PC-3 (cell line): ENCODE data around the gene CATSPERZ. TPM values are rescaled to one million over a fixed set of nuclear protein-coding genes. Genes with fewer than 3 reads are reported as not detected.
"Not testable (repeated sequence)": the region's sequence is repeated elsewhere in the genome, so short reads cannot be mapped to it uniquely, and the experiment has no call there.

Source experiments
- ATAC-seq: fragments of 200-7000 bp; cut with Tn5 transposase; 2 replicates; pipeline ENCODE4 v1.9.1; 2020; ENCODE audit warnings: mild to moderate bottlenecking, moderate library complexity
- BruUV-seq: library from RNA; stranded (reverse); fragments of 400-500 nt; replicated peaks from 2 replicates; lab custom pipeline; 2021; lab: Mats Ljungman, UMichigan
- CTCF ChIA-PET: fragments of 300-600 bp; sonication (Branson Sonifier 250); formaldehyde crosslinking; loops from one replicate; lab custom pipeline; 2022; ENCODE audit warnings: antibody characterized with exemption; lab: Charles Lee
- POLR2A ChIA-PET: fragments of 300-600 bp; sonication (Branson Sonifier 250); formaldehyde crosslinking; loops from one replicate; lab custom pipeline; 2022; ENCODE audit warnings: antibody characterized with exemption; ENCODE audit not compliant: unreplicated experiment; lab: Charles Lee
- DNase-seq: peaks from one replicate; pipeline ENCODE4 v3.0.0-alpha.2; 2015
- H2AFZ ChIP-seq: fragments of 300-600 bp; sonication (generic); 2 replicates; pipeline ENCODE4 v1.6.0; 2016; ENCODE audit warnings: antibody characterized with exemption, low read length
- H3F3A ChIP-seq: fragments of 300-600 bp; sonication (generic); one replicate; pipeline ENCODE4 v1.6.0; 2017; ENCODE audit warnings: antibody characterized with exemption, low read length, control low read depth, mild to moderate bottlenecking; ENCODE audit not compliant: unreplicated experiment
- H3K27ac ChIP-seq: fragments of 300-600 bp; sonication (generic); 2 replicates; pipeline ENCODE4 v1.5.1; 2016; ENCODE audit warnings: mild to moderate bottlenecking, low read length
- H3K27me3 ChIP-seq: fragments of 300-600 bp; sonication (generic); 2 replicates; pipeline ENCODE4 v1.6.1; 2016; ENCODE audit warnings: low read length, mixed read lengths
- H3K36me3 ChIP-seq: fragments of 300-600 bp; sonication (generic); 2 replicates; pipeline ENCODE4 v1.6.1; 2016; ENCODE audit warnings: low read depth, mixed run types, low read length, mixed read lengths
- H3K4me1 ChIP-seq: fragments of 300-600 bp; sonication (generic); 2 replicates; pipeline ENCODE4 v1.5.1; 2016; ENCODE audit warnings: low read length; ENCODE audit not compliant: insufficient read depth
- H3K4me2 ChIP-seq: fragments of 300-600 bp; sonication (generic); 2 replicates; pipeline ENCODE4 v1.6.0; 2016; ENCODE audit warnings: low read length
- H3K4me3 ChIP-seq: fragments of 300-600 bp; sonication (generic); 2 replicates; pipeline ENCODE4 v1.5.1; 2016; ENCODE audit warnings: mild to moderate bottlenecking, low read length, mixed read lengths
- H3K79me2 ChIP-seq: fragments of 300-600 bp; sonication (generic); 2 replicates; pipeline ENCODE4 v1.6.1; 2017; ENCODE audit warnings: low read length, mixed read lengths
- H3K9ac ChIP-seq: fragments of 300-600 bp; sonication (generic); 2 replicates; pipeline ENCODE4 v1.6.0; 2016; ENCODE audit warnings: mild to moderate bottlenecking, low read length
- H3K9me2 ChIP-seq: fragments of 300-600 bp; sonication (generic); replicated peaks from 2 replicates; pipeline ENCODE4 v1.6.1; 2016; ENCODE audit warnings: mixed run types, low read length, mixed read lengths
- H3K9me3 ChIP-seq: fragments of 300-600 bp; sonication (generic); 2 replicates; pipeline ENCODE4 v1.6.1; 2016; ENCODE audit warnings: low read length, mixed read lengths
- H4K20me1 ChIP-seq: fragments of 300-600 bp; sonication (generic); 2 replicates; pipeline ENCODE4 v1.6.1; 2016; ENCODE audit warnings: low read length, mixed read lengths
- EZH2phosphoT487 ChIP-seq: fragments of 300-600 bp; sonication (generic); IDR thresholded peaks from 2 replicates; pipeline ENCODE4 v1.6.1; 2018; ENCODE audit warnings: mild to moderate bottlenecking, antibody characterized with exemption, low read length, borderline replicate concordance
- intact Hi-C: fragments of 100-400 bp; cut with micrococcal nuclease; formaldehyde crosslinking; loops from 2 replicates; pipeline ENCODE4 v1.9.0; 2023
- total RNA-seq: library from RNA; depleted of rRNA; stranded (reverse); fragments of >200 nt; gene quantifications from 2 replicates; pipeline ENCODE4 v1.2.3, GENCODE V29; 2014
- TF ChIP-seq, protein P1 (sequence below): fragments of 300-600 bp; sonication (generic); conservative IDR thresholded peaks from 2 replicates; pipeline ENCODE4 v1.5.1; 2017; ENCODE audit warnings: antibody characterized with exemption, low read depth, mild to moderate bottlenecking, low read length

The CATSPERZ gene
- total RNA-seq, 1 experiment from 2014 or later: 9.2 TPM

DNA sequence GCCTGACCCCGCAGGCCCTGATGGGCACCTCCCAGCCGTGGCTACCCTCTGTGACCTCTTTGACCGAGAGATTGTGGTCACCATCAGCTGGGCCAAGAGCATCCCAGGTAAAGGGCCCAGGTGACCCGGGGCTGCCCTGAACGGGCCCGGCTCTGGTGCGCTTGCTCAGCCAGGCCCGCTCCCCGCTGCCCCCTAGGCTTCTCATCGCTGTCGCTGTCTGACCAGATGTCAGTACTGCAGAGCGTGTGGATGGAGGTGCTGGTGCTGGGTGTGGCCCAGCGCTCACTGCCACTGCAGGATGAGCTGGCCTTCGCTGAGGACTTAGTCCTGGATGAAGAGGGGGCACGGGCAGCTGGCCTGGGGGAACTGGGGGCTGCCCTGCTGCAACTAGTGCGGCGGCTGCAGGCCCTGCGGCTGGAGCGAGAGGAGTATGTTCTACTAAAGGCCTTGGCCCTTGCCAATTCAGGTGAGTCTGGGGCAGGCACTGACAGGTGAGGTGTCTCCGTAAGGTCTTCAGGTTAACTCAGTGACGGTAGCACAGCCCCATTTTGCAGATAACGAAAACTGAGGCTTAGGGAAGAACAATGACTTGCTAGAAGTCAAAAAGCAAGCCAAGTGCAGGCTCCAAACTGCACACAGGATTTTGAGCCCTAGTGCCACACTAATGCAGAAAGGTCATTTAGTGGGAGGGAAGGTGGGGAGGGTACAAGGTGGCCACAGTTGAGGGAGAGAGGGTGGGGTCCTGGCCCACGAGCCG is 14.8 kb downstream of the CATSPERZ start:
- Histone ChIP-seq H3K79me2 (peaks cover 50% of the 10 kb centered on the region), H2AFZ (no peak overlapping the region), H3K36me3 (peaks cover 11% of the 10 kb centered on the region), H3K9me2 (no peaks in the 10 kb centered on the region), H3K4me2 (no peak overlapping the region), H3K9me3 (no peaks in the 10 kb centered on the region), H3K9ac (no peak overlapping the region), H3K4me1 (peaks cover 15% of the 10 kb centered on the region), H3F3A (peaks cover 7% of the 10 kb centered on the region), H3K27ac (no peak overlapping the region), H3K27me3 (no peaks in the 10 kb centered on the region), H3K4me3 (no peak overlapping the region), H4K20me1 (no peaks in the 10 kb centered on the region)
- DNase-seq (no peak), ATAC-seq (no peak)
- POLR2A ChIA-PET: no interaction called here
- CTCF ChIA-PET: interaction anchor here (1.0 kb wide), 1 partner anchor 40 kb away, joined by 3 read pairs; no protein-coding TSS in a partner anchor
- TF ChIP-seq EZH2phosphoT487: no peak
- TF ChIP-seq, protein P1, sequence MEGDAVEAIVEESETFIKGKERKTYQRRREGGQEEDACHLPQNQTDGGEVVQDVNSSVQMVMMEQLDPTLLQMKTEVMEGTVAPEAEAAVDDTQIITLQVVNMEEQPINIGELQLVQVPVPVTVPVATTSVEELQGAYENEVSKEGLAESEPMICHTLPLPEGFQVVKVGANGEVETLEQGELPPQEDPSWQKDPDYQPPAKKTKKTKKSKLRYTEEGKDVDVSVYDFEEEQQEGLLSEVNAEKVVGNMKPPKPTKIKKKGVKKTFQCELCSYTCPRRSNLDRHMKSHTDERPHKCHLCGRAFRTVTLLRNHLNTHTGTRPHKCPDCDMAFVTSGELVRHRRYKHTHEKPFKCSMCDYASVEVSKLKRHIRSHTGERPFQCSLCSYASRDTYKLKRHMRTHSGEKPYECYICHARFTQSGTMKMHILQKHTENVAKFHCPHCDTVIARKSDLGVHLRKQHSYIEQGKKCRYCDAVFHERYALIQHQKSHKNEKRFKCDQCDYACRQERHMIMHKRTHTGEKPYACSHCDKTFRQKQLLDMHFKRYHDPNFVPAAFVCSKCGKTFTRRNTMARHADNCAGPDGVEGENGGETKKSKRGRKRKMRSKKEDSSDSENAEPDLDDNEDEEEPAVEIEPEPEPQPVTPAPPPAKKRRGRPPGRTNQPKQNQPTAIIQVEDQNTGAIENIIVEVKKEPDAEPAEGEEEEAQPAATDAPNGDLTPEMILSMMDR: peak; percentile 42; the same call in 1 of the 2 replicates
- BruUV-seq: no TSS peak
- intact Hi-C loops: no loop called here

DNA sequence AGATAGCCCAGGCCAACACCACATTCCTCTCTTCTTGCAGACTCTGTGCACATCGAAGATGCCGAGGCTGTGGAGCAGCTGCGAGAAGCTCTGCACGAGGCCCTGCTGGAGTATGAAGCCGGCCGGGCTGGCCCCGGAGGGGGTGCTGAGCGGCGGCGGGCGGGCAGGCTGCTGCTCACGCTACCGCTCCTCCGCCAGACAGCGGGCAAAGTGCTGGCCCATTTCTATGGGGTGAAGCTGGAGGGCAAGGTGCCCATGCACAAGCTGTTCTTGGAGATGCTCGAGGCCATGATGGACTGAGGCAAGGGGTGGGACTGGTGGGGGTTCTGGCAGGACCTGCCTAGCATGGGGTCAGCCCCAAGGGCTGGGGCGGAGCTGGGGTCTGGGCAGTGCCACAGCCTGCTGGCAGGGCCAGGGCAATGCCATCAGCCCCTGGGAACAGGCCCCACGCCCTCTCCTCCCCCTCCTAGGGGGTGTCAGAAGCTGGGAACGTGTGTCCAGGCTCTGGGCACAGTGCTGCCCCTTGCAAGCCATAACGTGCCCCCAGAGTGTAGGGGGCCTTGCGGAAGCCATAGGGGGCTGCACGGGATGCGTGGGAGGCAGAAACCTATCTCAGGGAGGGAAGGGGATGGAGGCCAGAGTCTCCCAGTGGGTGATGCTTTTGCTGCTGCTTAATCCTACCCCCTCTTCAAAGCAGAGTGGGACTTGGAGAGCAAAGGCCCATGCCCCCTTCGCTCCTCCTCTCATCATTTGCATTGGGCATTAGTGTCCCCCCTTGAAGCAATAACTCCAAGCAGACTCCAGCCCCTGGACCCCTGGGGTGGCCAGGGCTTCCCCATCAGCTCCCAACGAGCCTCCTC is 15.7 kb downstream of the CATSPERZ start:
- ATAC-seq, H3K9me3 ChIP-seq, H2AFZ ChIP-seq, DNase-seq, H4K20me1 ChIP-seq, H3K9me2 ChIP-seq, BruUV-seq, H3F3A ChIP-seq, H3K27ac ChIP-seq, H3K27me3 ChIP-seq: not testable (repeated sequence)
- peak overlapping the region; percentile 91 for H3K4me2 ChIP-seq
- H3K36me3 ChIP-seq: peaks cover 11% of the 10 kb centered on the region
- H3K79me2 ChIP-seq: peaks cover 54% of the 10 kb centered on the region
- H3K4me3 ChIP-seq: peak overlapping the region; percentile 83
- POLR2A ChIA-PET: interaction anchor here (0.5 kb wide), 1 partner anchor 41 kb away, joined by 3 read pairs; no protein-coding TSS in a partner anchor
- intact Hi-C loops: loop anchor here (2.0 kb wide), 1 partner anchor 19 kb away; no protein-coding TSS in a partner anchor
- CTCF ChIA-PET: interaction anchor here (2.2 to 3.0 kb wide), 3 partner anchors 16 to 41 kb away, joined by 27 to 106 read pairs (median 78); no protein-coding TSS in a partner anchor
- H3K9ac ChIP-seq: peak overlapping the region; percentile 93; the same call in 1 of the 2 replicates
- peaks cover 21% of the 10 kb centered on the region for H3K4me1 ChIP-seq

DNA sequence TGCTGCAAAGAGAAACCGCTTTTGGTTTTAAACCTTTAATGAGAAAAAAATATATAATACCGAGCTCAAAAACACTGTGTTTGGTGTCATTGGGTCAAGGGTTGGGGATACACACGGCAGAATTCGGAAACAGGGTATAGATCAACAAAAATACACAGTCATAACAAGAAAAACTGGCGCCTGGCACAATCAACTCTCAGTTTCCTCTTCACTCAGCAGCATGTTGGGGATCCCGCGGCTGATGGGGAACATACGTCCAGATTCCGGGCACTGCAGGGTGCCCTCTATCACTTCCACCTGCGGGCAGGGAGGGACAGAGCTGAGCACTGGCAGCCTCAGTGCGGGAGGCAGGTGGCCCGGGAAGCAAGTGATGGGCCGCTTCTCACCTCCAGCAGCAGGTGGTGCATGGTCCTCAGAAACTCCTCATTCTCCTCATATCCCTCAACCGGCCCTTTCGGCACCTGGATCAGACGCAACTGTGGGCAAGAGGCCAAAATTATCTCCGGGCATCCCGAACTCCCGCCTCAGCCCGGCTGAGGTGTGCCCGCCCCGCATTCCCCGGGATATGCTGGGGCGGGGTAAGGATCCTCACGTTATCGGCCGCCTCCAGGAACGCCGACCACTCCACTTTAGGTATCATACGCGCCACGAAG is 16.6 kb downstream of the CATSPERZ start:
- no peaks in the 10 kb centered on the region for H4K20me1 ChIP-seq
- ChIA-PET CTCF (interaction anchor here (0.9 to 3.0 kb wide), 8 partner anchors 15 to 336 kb away, joined by 3 to 106 read pairs (median 9); no protein-coding TSS in a partner anchor), POLR2A (interaction anchor here (0.5 to 2.0 kb wide), 6 partner anchors 12 to 526 kb away, joined by 3 to 27 read pairs (median 10); partner anchors contain the start of gene ESRRA)
- peak overlapping the region; percentile 93 for H3K9ac ChIP-seq
- TF ChIP-seq, protein P1: peak; percentile 54
- no peak for TF ChIP-seq EZH2phosphoT487
- intact Hi-C loops: loop anchor here (1.0 to 2.0 kb wide), 2 partner anchors 11 to 18 kb away; partner anchors contain the start of gene ESRRA
- H3K27me3 ChIP-seq: no peaks in the 10 kb centered on the region
- DNase-seq (peak; percentile 74), ATAC-seq (peak; percentile 13)
- peaks cover 7% of the 10 kb centered on the region for H3F3A ChIP-seq
- peak overlapping the region; percentile 40 for H2AFZ ChIP-seq
- BruUV-seq: TSS peak; percentile 98
- H3K4me3 ChIP-seq: peak overlapping the region; percentile 83
- peaks cover 11% of the 10 kb centered on the region for H3K36me3 ChIP-seq
- H3K4me1 ChIP-seq: peaks cover 28% of the 10 kb centered on the region
- H3K27ac ChIP-seq: peak overlapping the region; percentile 94
- peaks cover 49% of the 10 kb centered on the region for H3K79me2 ChIP-seq
- H3K9me2 ChIP-seq: no peaks in the 10 kb centered on the region
- peak overlapping the region; percentile 91 for H3K4me2 ChIP-seq
- no peaks in the 10 kb centered on the region for H3K9me3 ChIP-seq
